SK-N-SH (cell line): Measurements from ENCODE around the gene SPDYA. TPM values are rescaled to one million over a fixed set of nuclear protein-coding genes. Genes with fewer than 3 reads are reported as not detected.

Experiments used
- CTCF ChIA-PET: fragments of 300-600, 350-600 bp; formaldehyde crosslinking; extraction: SDS; loops from one replicate; lab custom pipeline; 2021; lab: Yijun Ruan, JAX
- POLR2A ChIA-PET: fragments of 350-600 bp; sonication (Branson Sonifier 250); formaldehyde crosslinking; extraction: SDS; loops from one replicate; lab custom pipeline; 2020; ENCODE audit warnings: antibody characterized with exemption, inconsistent platforms; lab: Yijun Ruan, JAX
- DNase-seq: peaks from one replicate; pipeline ENCODE4 v3.0.0; 2012
- H2AFZ ChIP-seq: fragments of 200-600 bp; sonication (generic); 2 replicates; pipeline ENCODE4 v1.8.1; 2016; ENCODE audit warnings: antibody characterized with exemption, mild to moderate bottlenecking, low read depth
- H3F3A ChIP-seq: fragments of 200-600 bp; sonication (generic); replicated peaks from 2 replicates; pipeline ENCODE3; 2016; ENCODE audit warnings: antibody characterized with exemption, mild to moderate bottlenecking; ENCODE audit not compliant: insufficient read depth
- H3K27ac ChIP-seq, 2 experiments: fragments of 200-500 bp in 1 of 2; fragments of 200-600 bp in 1 of 2; sonication (Bioruptor generic) in 1 of 2; sonication (generic), shearing (Covaris generic) in 1 of 2; 2 replicates each; pipeline versions ENCODE4 v1.5.1 to v1.6.1; 2014 to 2016; ENCODE audit warnings: low read depth in 2 of 2, inconsistent platforms in 1 of 2, low read length in 1 of 2, mild to moderate bottlenecking in 1 of 2, mixed read lengths in 1 of 2
- H3K27me3 ChIP-seq: fragments of 200-600 bp; sonication (generic), shearing (Covaris generic); 2 replicates; pipeline ENCODE4 v1.6.1; 2016; ENCODE audit warnings: mixed run types; ENCODE audit not compliant: insufficient read depth
- H3K36me3 ChIP-seq, 2 experiments: fragments of 200-500 bp in 1 of 2; fragments of 200-600 bp in 1 of 2; sonication (Bioruptor generic) in 1 of 2; sonication (generic) in 1 of 2; replicated peaks in 1 of 2; 2 replicates each; pipeline versions ENCODE3 to v1.5.1; 2014 to 2016; ENCODE audit warnings: low read length in 1 of 2, mild to moderate bottlenecking in 1 of 2; ENCODE audit not compliant: insufficient read depth in 2 of 2, control insufficient read depth in 1 of 2
- H3K4me1 ChIP-seq, 2 experiments: fragments of 200-500 bp in 1 of 2; fragments of 200-600 bp in 1 of 2; sonication (Bioruptor generic) in 1 of 2; sonication (generic), shearing (Covaris generic) in 1 of 2; 2 replicates each; pipeline versions ENCODE4 v1.5.1 to v1.6.1; 2014 to 2016; ENCODE audit warnings: low read depth in 1 of 2, low read length in 1 of 2, mixed run types in 1 of 2; ENCODE audit not compliant: insufficient read depth in 2 of 2, control insufficient read depth in 1 of 2
- H3K4me2 ChIP-seq: fragments of 200-600 bp; sonication (generic), shearing (Covaris generic); 2 replicates; pipeline ENCODE4 v1.6.1; 2017; ENCODE audit warnings: mixed run types
- H3K4me3 ChIP-seq, 2 experiments: fragments of 200-500 bp in 1 of 2; fragments of 200-600 bp in 1 of 2; sonication (Bioruptor generic) in 1 of 2; sonication (generic), shearing (Covaris generic) in 1 of 2; 2 replicates each; pipeline versions ENCODE4 v1.5.1 to v1.8.1; 2014 to 2016; ENCODE audit warnings: low read depth in 2 of 2, inconsistent platforms in 1 of 2, low read length in 1 of 2, mild to moderate bottlenecking in 1 of 2, mixed read lengths in 1 of 2, moderate library complexity in 1 of 2
- H3K79me2 ChIP-seq: fragments of 200-600 bp; sonication (generic); 2 replicates; pipeline ENCODE4 v1.8.1; 2017; ENCODE audit warnings: mild to moderate bottlenecking; ENCODE audit not compliant: insufficient read depth
- H3K9ac ChIP-seq: fragments of 200-600 bp; sonication (generic); 2 replicates; pipeline ENCODE4 v1.6.1; 2017; ENCODE audit warnings: mixed run types
- H3K9me2 ChIP-seq: fragments of 200-600 bp; sonication (generic); 2 replicates; pipeline ENCODE4 v1.6.1; 2017; ENCODE audit warnings: mixed run types
- H3K9me3 ChIP-seq: fragments of 200-600 bp; sonication (generic); 2 replicates; pipeline ENCODE4 v1.6.1; 2017; ENCODE audit warnings: mixed run types, mild to moderate bottlenecking, moderate library complexity
- H4K20me1 ChIP-seq: fragments of 200-600 bp; sonication (generic); 2 replicates; pipeline ENCODE4 v1.6.1; 2017; ENCODE audit warnings: mild to moderate bottlenecking, mixed run types; ENCODE audit not compliant: insufficient read depth
- ELF1 ChIP-seq: IDR thresholded peaks from 2 replicates; pipeline ENCODE4 v1.4.0; 2012
- FOSL2 ChIP-seq: IDR thresholded peaks from 2 replicates; pipeline ENCODE4 v1.4.0; 2012; ENCODE audit warnings: low read depth, mild to moderate bottlenecking, moderate library complexity, borderline replicate concordance
- FOXM1 ChIP-seq: IDR thresholded peaks from 2 replicates; pipeline ENCODE4 v1.4.0; 2012; ENCODE audit warnings: low read depth, mild to moderate bottlenecking
- IRF3 ChIP-seq: fragments of 150-350 bp; IDR thresholded peaks from 2 replicates; pipeline ENCODE4 v1.6.1; 2016; ENCODE audit warnings: mild to moderate bottlenecking, low read depth, low read length
- JUND ChIP-seq: IDR thresholded peaks from 2 replicates; pipeline ENCODE4 v1.4.0; 2012
- MAX ChIP-seq: IDR thresholded peaks from 2 replicates; pipeline ENCODE4 v1.4.0; 2012; ENCODE audit warnings: low read depth
- MEF2A ChIP-seq: IDR thresholded peaks from 2 replicates; pipeline ENCODE4 v1.4.0; 2012; ENCODE audit warnings: low read depth, borderline replicate concordance
- MXI1 ChIP-seq: IDR thresholded peaks from 2 replicates; pipeline ENCODE4 v1.6.1; 2012; ENCODE audit warnings: mild to moderate bottlenecking, low read depth, low read length, improper control_type of control experiment
- NFIC ChIP-seq: IDR thresholded peaks from 2 replicates; pipeline ENCODE4 v1.4.0; 2012; ENCODE audit warnings: borderline replicate concordance
- RAD21 ChIP-seq: IDR thresholded peaks from 2 replicates; pipeline ENCODE4 v1.6.1; 2012; ENCODE audit warnings: mild to moderate bottlenecking, low read length
- RCOR1 ChIP-seq: fragments of 150-350 bp; IDR thresholded peaks from 2 replicates; pipeline ENCODE4 v1.6.1; 2017; ENCODE audit warnings: antibody characterized with exemption, low read length
- RXRA ChIP-seq: IDR thresholded peaks from 2 replicates; pipeline ENCODE4 v1.4.0; 2012; ENCODE audit warnings: low read depth, mild to moderate bottlenecking, borderline replicate concordance
- SIN3A ChIP-seq: IDR thresholded peaks from 2 replicates; pipeline ENCODE4 v1.6.1; 2012; ENCODE audit warnings: low read depth, mild to moderate bottlenecking, low read length, moderate library complexity, borderline replicate concordance
- SMC3 ChIP-seq: IDR thresholded peaks from 2 replicates; pipeline ENCODE4 v1.6.1; 2012; ENCODE audit warnings: low read depth, low read length, improper control_type of control experiment
- TCF12 ChIP-seq: IDR thresholded peaks from 2 replicates; pipeline ENCODE4 v1.4.0; 2012
- ZBTB33 ChIP-seq: IDR thresholded peaks from 2 replicates; pipeline ENCODE4 v1.4.0; 2012; ENCODE audit warnings: low read depth, borderline replicate concordance
- WGBS: methylation state at CpG from one replicate; pipeline ENCODE4 v1.1.6; 2017; ENCODE audit warnings: low lambda C conversion rate; 5-methylcytosine and 5-hydroxymethylcytosine counted together
- polyA plus RNA-seq, 3 experiments: library from polyadenylated mRNA; depleted of rRNA; stranded (reverse); fragments of >200 nt; gene quantifications; 2 replicates each; pipeline ENCODE4 v1.2.3, GENCODE V29; 2012
- TF ChIP-seq, protein P1 (sequence below): fragments of 150-350 bp; IDR thresholded peaks from 2 replicates; pipeline ENCODE4 v1.6.1; 2017; ENCODE audit warnings: antibody characterized with exemption, low read length, low read depth, borderline replicate concordance
- TF ChIP-seq, protein P2 (sequence below): IDR thresholded peaks from 2 replicates; pipeline ENCODE4 v1.6.1; 2012; ENCODE audit warnings: mild to moderate bottlenecking, low read depth, low read length, moderate library complexity
- TF ChIP-seq, protein P3 (sequence below): IDR thresholded peaks from 2 replicates; pipeline ENCODE4 v1.4.0; 2012; ENCODE audit warnings: low read depth, borderline replicate concordance

Gene SPDYA
- polyA plus RNA-seq, 1 of the 3 experiments (the other 2 are of a cell fraction) = not detected

GRCh38 chr2:28880193-28880592 lies 69.6 kb downstream of the SPDYA start:
- H3K4me1 ChIP-seq = no peaks in the 10 kb centered on the region
- H3K9ac ChIP-seq = no peak overlapping the region
- H2AFZ ChIP-seq = no peak overlapping the region
- H3K27me3 ChIP-seq = peaks cover 22% of the 10 kb centered on the region; the same call in 1 of the 2 replicates
- peaks cover 4% of the 10 kb centered on the region for H3F3A ChIP-seq
- H3K9me2 ChIP-seq = no peaks in the 10 kb centered on the region
- H3K9me3 ChIP-seq = no peaks in the 10 kb centered on the region
- no peak overlapping the region for H3K4me2 ChIP-seq
- H3K79me2 ChIP-seq = no peaks in the 10 kb centered on the region
- H4K20me1 ChIP-seq = no peaks in the 10 kb centered on the region
- no peak overlapping the region for H3K27ac ChIP-seq
- ChIA-PET POLR2A (no interaction called here), CTCF (no interaction called here)
- no peak overlapping the region for H3K4me3 ChIP-seq
- H3K36me3 ChIP-seq = no peaks in the 10 kb centered on the region
- TF ChIP-seq SIN3A (no peak), NFIC (no peak), TCF12 (no peak), RXRA (no peak), FOXM1 (no peak), RCOR1 (no peak), RAD21 (no peak), ELF1 (no peak), MEF2A (no peak), JUND (no peak), MAX (no peak), SMC3 (no peak), FOSL2 (no peak), IRF3 (no peak), MXI1 (no peak), ZBTB33 (no peak)
- TF ChIP-seq, protein P1, sequence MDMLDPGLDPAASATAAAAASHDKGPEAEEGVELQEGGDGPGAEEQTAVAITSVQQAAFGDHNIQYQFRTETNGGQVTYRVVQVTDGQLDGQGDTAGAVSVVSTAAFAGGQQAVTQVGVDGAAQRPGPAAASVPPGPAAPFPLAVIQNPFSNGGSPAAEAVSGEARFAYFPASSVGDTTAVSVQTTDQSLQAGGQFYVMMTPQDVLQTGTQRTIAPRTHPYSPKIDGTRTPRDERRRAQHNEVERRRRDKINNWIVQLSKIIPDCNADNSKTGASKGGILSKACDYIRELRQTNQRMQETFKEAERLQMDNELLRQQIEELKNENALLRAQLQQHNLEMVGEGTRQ = no peak
- TF ChIP-seq, protein P2, sequence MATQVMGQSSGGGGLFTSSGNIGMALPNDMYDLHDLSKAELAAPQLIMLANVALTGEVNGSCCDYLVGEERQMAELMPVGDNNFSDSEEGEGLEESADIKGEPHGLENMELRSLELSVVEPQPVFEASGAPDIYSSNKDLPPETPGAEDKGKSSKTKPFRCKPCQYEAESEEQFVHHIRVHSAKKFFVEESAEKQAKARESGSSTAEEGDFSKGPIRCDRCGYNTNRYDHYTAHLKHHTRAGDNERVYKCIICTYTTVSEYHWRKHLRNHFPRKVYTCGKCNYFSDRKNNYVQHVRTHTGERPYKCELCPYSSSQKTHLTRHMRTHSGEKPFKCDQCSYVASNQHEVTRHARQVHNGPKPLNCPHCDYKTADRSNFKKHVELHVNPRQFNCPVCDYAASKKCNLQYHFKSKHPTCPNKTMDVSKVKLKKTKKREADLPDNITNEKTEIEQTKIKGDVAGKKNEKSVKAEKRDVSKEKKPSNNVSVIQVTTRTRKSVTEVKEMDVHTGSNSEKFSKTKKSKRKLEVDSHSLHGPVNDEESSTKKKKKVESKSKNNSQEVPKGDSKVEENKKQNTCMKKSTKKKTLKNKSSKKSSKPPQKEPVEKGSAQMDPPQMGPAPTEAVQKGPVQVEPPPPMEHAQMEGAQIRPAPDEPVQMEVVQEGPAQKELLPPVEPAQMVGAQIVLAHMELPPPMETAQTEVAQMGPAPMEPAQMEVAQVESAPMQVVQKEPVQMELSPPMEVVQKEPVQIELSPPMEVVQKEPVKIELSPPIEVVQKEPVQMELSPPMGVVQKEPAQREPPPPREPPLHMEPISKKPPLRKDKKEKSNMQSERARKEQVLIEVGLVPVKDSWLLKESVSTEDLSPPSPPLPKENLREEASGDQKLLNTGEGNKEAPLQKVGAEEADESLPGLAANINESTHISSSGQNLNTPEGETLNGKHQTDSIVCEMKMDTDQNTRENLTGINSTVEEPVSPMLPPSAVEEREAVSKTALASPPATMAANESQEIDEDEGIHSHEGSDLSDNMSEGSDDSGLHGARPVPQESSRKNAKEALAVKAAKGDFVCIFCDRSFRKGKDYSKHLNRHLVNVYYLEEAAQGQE = no peak
- TF ChIP-seq, protein P3, sequence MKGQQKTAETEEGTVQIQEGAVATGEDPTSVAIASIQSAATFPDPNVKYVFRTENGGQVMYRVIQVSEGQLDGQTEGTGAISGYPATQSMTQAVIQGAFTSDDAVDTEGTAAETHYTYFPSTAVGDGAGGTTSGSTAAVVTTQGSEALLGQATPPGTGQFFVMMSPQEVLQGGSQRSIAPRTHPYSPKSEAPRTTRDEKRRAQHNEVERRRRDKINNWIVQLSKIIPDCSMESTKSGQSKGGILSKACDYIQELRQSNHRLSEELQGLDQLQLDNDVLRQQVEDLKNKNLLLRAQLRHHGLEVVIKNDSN = no peak
- WGBS = 90% methylated on average over 1 of the region's 1 CpG
- DNase-seq = no peak
